CD14-positive monocyte (primary cell): ENCODE data around the gene PCOLCE2. TPM values are rescaled to one million over a fixed set of nuclear protein-coding genes. Genes with fewer than 3 reads are reported as not detected.

Experiments used
- DNase-seq, 3 donors: peaks; one replicate each; pipeline ENCODE4 v3.0.0-alpha.2; 2011 to 2022
- H2AFZ ChIP-seq: 2 replicates; pipeline ENCODE4 v1.6.0; 2012; ENCODE audit warnings: mild to moderate bottlenecking, low read depth, low read length, inconsistent platforms; ENCODE audit not compliant: insufficient read depth, poor library complexity, severe bottlenecking
- H3K27ac ChIP-seq, 2 donors: 1 replicate in 1 of 2; 2 replicates in 1 of 2; pipeline ENCODE4 v1.5.1; 2012 to 2013; ENCODE audit warnings: low read length in 2 of 2, control low read depth in 1 of 2, inconsistent platforms in 1 of 2, low read depth in 1 of 2, mild to moderate bottlenecking in 1 of 2
- H3K27me3 ChIP-seq, 2 donors: one replicate each; pipeline versions ENCODE4 v1.6.0 to v1.6.1; 2011 to 2013; ENCODE audit warnings: low read length in 2 of 2; ENCODE audit not compliant: control insufficient read depth in 2 of 2, insufficient read depth in 2 of 2
- H3K36me3 ChIP-seq, 2 donors: replicated peaks in 1 of 2; 1 replicate in 1 of 2; 2 replicates in 1 of 2; pipeline versions ENCODE4 v1.5.1 to v1.6.1; 2012 to 2013; ENCODE audit warnings: low read length in 2 of 2, control low read depth in 1 of 2, inconsistent platforms in 1 of 2, mild to moderate bottlenecking in 1 of 2; ENCODE audit not compliant: insufficient read depth in 2 of 2, control insufficient read depth in 1 of 2
- H3K4me1 ChIP-seq, 2 donors: 1 replicate in 1 of 2; 2 replicates in 1 of 2; pipeline versions ENCODE4 v1.5.1 to v1.6.1; 2012 to 2013; ENCODE audit warnings: low read length in 2 of 2, control low read depth in 1 of 2, inconsistent platforms in 1 of 2, mild to moderate bottlenecking in 1 of 2, moderate library complexity in 1 of 2; ENCODE audit not compliant: insufficient read depth in 2 of 2, control insufficient read depth in 1 of 2
- H3K4me2 ChIP-seq: replicated peaks from 2 replicates; pipeline ENCODE3; 2012; ENCODE audit warnings: low read length, moderate library complexity, mild to moderate bottlenecking; ENCODE audit not compliant: poor library complexity, severe bottlenecking; ENCODE audit errors: extremely low read depth
- H3K4me3 ChIP-seq, 3 experiments: fragments of 200-600 bp in 1 of 3; sonication (generic) in 1 of 3; replicated peaks in 1 of 3; 1 replicate in 2 of 3; 2 replicates in 1 of 3; pipeline ENCODE4 v1.5.1; 2011 to 2013; ENCODE audit warnings: low read length in 3 of 3, mild to moderate bottlenecking in 3 of 3, control low read depth in 2 of 3, low read depth in 2 of 3, inconsistent platforms in 1 of 3, moderate library complexity in 1 of 3
- H3K79me2 ChIP-seq: 2 replicates; pipeline ENCODE4 v1.6.0; 2012; ENCODE audit warnings: mild to moderate bottlenecking, control low read depth, inconsistent platforms, low read length, moderate library complexity; ENCODE audit not compliant: insufficient read depth
- H3K9ac ChIP-seq: 2 replicates; pipeline ENCODE4 v1.6.0; 2017; ENCODE audit warnings: low read length, mild to moderate bottlenecking; ENCODE audit not compliant: insufficient read depth, poor library complexity, severe bottlenecking
- H3K9me3 ChIP-seq, 2 donors: replicated peaks in 1 of 2; 1 replicate in 1 of 2; 2 replicates in 1 of 2; pipeline versions ENCODE4 v1.5.1 to v1.6.1; 2012 to 2013; ENCODE audit warnings: low read length in 2 of 2, control low read depth in 1 of 2; ENCODE audit not compliant: control insufficient read depth in 1 of 2, insufficient read depth in 1 of 2
- H4K20me1 ChIP-seq: 2 replicates; pipeline ENCODE4 v1.6.0; 2012; ENCODE audit warnings: mild to moderate bottlenecking, low read length, control low read depth, moderate library complexity; ENCODE audit not compliant: insufficient read depth
- H3K27ac Mint-ChIP-seq, 7 donors: one replicate each; pipeline ENCODE4 v1.8.0; 2020; ENCODE audit warnings: mild to moderate bottlenecking in 7 of 7, mixed read lengths in 7 of 7, moderate library complexity in 6 of 7, inconsistent platforms in 2 of 7
- H3K27me3 Mint-ChIP-seq, 3 donors: one replicate each; pipeline ENCODE4 v1.8.0; 2021 to 2022; ENCODE audit warnings: low read depth in 3 of 3, mild to moderate bottlenecking in 3 of 3, mixed read lengths in 3 of 3, moderate library complexity in 3 of 3, inconsistent platforms in 1 of 3
- H3K36me3 Mint-ChIP-seq, 2 donors: one replicate each; pipeline ENCODE4 v1.8.0; 2020; ENCODE audit warnings: mixed read lengths in 2 of 2, inconsistent platforms in 1 of 2, mild to moderate bottlenecking in 1 of 2
- H3K4me1 Mint-ChIP-seq: one replicate; pipeline ENCODE4 v1.8.0; 2020; ENCODE audit warnings: mild to moderate bottlenecking, mixed read lengths
- H3K4me3 Mint-ChIP-seq, 2 donors: one replicate each; pipeline ENCODE4 v1.8.0; 2020; ENCODE audit warnings: mild to moderate bottlenecking in 2 of 2, mixed read lengths in 2 of 2, moderate library complexity in 1 of 2
- H3K9me3 Mint-ChIP-seq, 7 donors: one replicate each; pipeline ENCODE4 v1.8.0; 2020 to 2022; ENCODE audit warnings: mixed read lengths in 7 of 7, mild to moderate bottlenecking in 6 of 7, moderate library complexity in 6 of 7, inconsistent platforms in 2 of 7
- CTCF ChIP-seq: fragments of 200-600 bp; IDR thresholded peaks from one replicate; pipeline ENCODE4 v1.8.0; 2022; ENCODE audit warnings: antibody characterized with exemption, mild to moderate bottlenecking
- WGBS: methylation state at CpG from one replicate; pipeline ENCODE4 v1.1.5; 2013; ENCODE audit warnings: missing lambda C conversion rate; ENCODE audit not compliant: insufficient coverage; 5-methylcytosine and 5-hydroxymethylcytosine counted together
- intact Hi-C, 2 donors: fragments of 100-400 bp; cut with micrococcal nuclease; formaldehyde crosslinking; loops; one replicate each; pipeline versions ENCODE4 v1.15.0 to v1.15.1; 2023
- polyA plus RNA-seq, 3 donors: library from polyadenylated mRNA; depleted of rRNA in 1 of 3; unstranded in 2 of 3; stranded (reverse) in 1 of 3; fragments of 300-500 nt in 2 of 3; fragments of >200 nt in 1 of 3; fragmentation: Illumina TruSeq in 2 of 3; gene quantifications; 1 replicate in 2 of 3; 2 replicates in 1 of 3; pipeline ENCODE4 v1.2.3, GENCODE V29; 2012 to 2021

Gene PCOLCE2
- polyA plus RNA-seq, 3 donors: not detected

- Histone ChIP-seq H3K9me3 (peaks cover 0 to 4% of the 10 kb centered on the region in 2 donors), H4K20me1 (no peaks in the 10 kb centered on the region), H3K27ac (no peak overlapping the region), H3K4me2 (no peak overlapping the region), H3K4me3 (no peak overlapping the region), H3K36me3 (no peaks in the 10 kb centered on the region), H3K9ac (no peak overlapping the region), H3K27me3 (no peaks in the 10 kb centered on the region), H3K4me1 (no peaks in the 10 kb centered on the region), H2AFZ (no peak overlapping the region), H3K79me2 (no peaks in the 10 kb centered on the region)
- Mint-ChIP-seq H3K27me3 (no peaks in the 10 kb centered on the region), H3K27ac (no peak overlapping the region), H3K4me3 (no peak overlapping the region), H3K4me1 (no peaks in the 10 kb centered on the region), H3K9me3 (peaks cover 0 to 4% (median 0%) of the 10 kb centered on the region in 7 donors), H3K36me3 (no peaks in the 10 kb centered on the region)
- DNase-seq: no peak
- no CpG with 5 or more reads among the region's 4 CpGs for WGBS
- intact Hi-C loops: no loop called here
- TF ChIP-seq CTCF: no peak
Measured at GRCh38 chr3:142785996-142786395, 102.9 kb downstream of the PCOLCE2 start.

GRCh38 chr3:142784228-142784627, 104.7 kb downstream of the PCOLCE2 start:
- no peaks in the 10 kb centered on the region for H3K27me3 ChIP-seq
- H3K4me3 ChIP-seq: no peak overlapping the region
- no peak for TF ChIP-seq CTCF
- no peaks in the 10 kb centered on the region for H3K4me1 ChIP-seq
- WGBS: no CpG with 5 or more reads among the region's 1 CpG
- Mint-ChIP-seq H3K9me3 (peaks cover 0 to 4% (median 0%) of the 10 kb centered on the region in 7 donors), H3K4me3 (no peak overlapping the region), H3K27ac (no peak overlapping the region), H3K36me3 (no peaks in the 10 kb centered on the region), H3K27me3 (no peaks in the 10 kb centered on the region), H3K4me1 (no peaks in the 10 kb centered on the region)
- no peaks in the 10 kb centered on the region for H3K79me2 ChIP-seq
- intact Hi-C loops: no loop called here
- peaks cover 0 to 4% of the 10 kb centered on the region in 2 donors for H3K9me3 ChIP-seq
- H3K4me2 ChIP-seq: no peak overlapping the region
- no peak for DNase-seq
- H4K20me1 ChIP-seq: no peaks in the 10 kb centered on the region
- H2AFZ ChIP-seq: no peak overlapping the region
- H3K9ac ChIP-seq: no peak overlapping the region
- no peak overlapping the region for H3K27ac ChIP-seq
- H3K36me3 ChIP-seq: no peaks in the 10 kb centered on the region
